Loucy (cell line): ENCODE results near the gene ALX1.

Experiments used
- H2AFZ ChIP-seq: fragments of 200-600 bp; sonication (generic); 2 replicates; pipeline ENCODE4 v1.6.0; 2016; ENCODE audit warnings: antibody characterized with exemption, mild to moderate bottlenecking, low read length, moderate library complexity
- H3F3A ChIP-seq: fragments of 200-600 bp; 2 replicates; pipeline ENCODE4 v1.6.0; 2016; ENCODE audit warnings: antibody characterized with exemption, low read depth, mild to moderate bottlenecking
- H3K27me3 ChIP-seq: fragments of 200-600 bp; sonication (generic); 2 replicates; pipeline ENCODE4 v1.6.1; 2014; ENCODE audit warnings: low read length, mild to moderate bottlenecking; ENCODE audit not compliant: insufficient read depth, poor library complexity, severe bottlenecking
- H3K36me3 ChIP-seq: fragments of 200-600 bp; sonication (generic); 2 replicates; pipeline ENCODE4 v1.6.1; 2016; ENCODE audit warnings: low read length; ENCODE audit not compliant: insufficient read depth
- H3K4me1 ChIP-seq: fragments of 200-600 bp; sonication (generic); 2 replicates; pipeline ENCODE4 v1.5.1; 2014; ENCODE audit warnings: low read length, mild to moderate bottlenecking; ENCODE audit not compliant: insufficient read depth, poor library complexity, severe bottlenecking
- H3K4me2 ChIP-seq: fragments of 200-600 bp; sonication (generic); 2 replicates; pipeline ENCODE4 v1.6.0; 2014; ENCODE audit warnings: antibody characterized with exemption, low read length, low read depth, mild to moderate bottlenecking; ENCODE audit not compliant: poor library complexity, severe bottlenecking
- H3K4me3 ChIP-seq: fragments of 200-600 bp; sonication (generic); 2 replicates; pipeline ENCODE4 v1.5.1; 2014; ENCODE audit warnings: low read length, mild to moderate bottlenecking, mixed read lengths; ENCODE audit not compliant: poor library complexity, severe bottlenecking
- H3K79me2 ChIP-seq: fragments of 200-600 bp; sonication (generic); 2 replicates; pipeline ENCODE4 v1.6.1; 2014; ENCODE audit warnings: low read length; ENCODE audit not compliant: insufficient read depth
- H3K9ac ChIP-seq: fragments of 200-600 bp; sonication (generic); 2 replicates; pipeline ENCODE4 v1.6.0; 2014; ENCODE audit warnings: mild to moderate bottlenecking, low read depth, low read length, moderate library complexity; ENCODE audit not compliant: poor library complexity, severe bottlenecking
- H3K9me2 ChIP-seq: fragments of 200-600 bp; sonication (generic); replicated peaks from 2 replicates; pipeline ENCODE4 v1.6.1; 2016; ENCODE audit warnings: low read depth, low read length, mixed read lengths
- H3K9me3 ChIP-seq: fragments of 200-600 bp; sonication (generic); 2 replicates; pipeline ENCODE4 v1.6.1; 2014; ENCODE audit warnings: mild to moderate bottlenecking, antibody characterized with exemption, low read length, low read depth; ENCODE audit not compliant: insufficient read depth
- H4K20me1 ChIP-seq: fragments of 200-600 bp; sonication (generic); 2 replicates; pipeline ENCODE4 v1.6.0; 2014; ENCODE audit warnings: antibody characterized with exemption, low read length, mild to moderate bottlenecking; ENCODE audit not compliant: insufficient read depth, poor library complexity, severe bottlenecking
- CTCF ChIP-seq: fragments of 200-600 bp; sonication (generic); conservative IDR thresholded peaks from 2 replicates; pipeline ENCODE4 v1.5.1; 2014; ENCODE audit warnings: mild to moderate bottlenecking, antibody characterized with exemption, low read length
- EZH2phosphoT487 ChIP-seq: fragments of 200-600 bp; IDR thresholded peaks from 2 replicates; pipeline ENCODE4 v1.6.1; 2018; ENCODE audit warnings: antibody characterized with exemption, mild to moderate bottlenecking, moderate library complexity, borderline replicate concordance

ALX1 gene

GRCh38 chr12:85329913-85330312 is 49.9 kb downstream of the ALX1 start:
- no peaks in the 10 kb centered on the region for H3K27me3 ChIP-seq
- TF ChIP-seq CTCF: no peak
- no peak for TF ChIP-seq EZH2phosphoT487
- H2AFZ ChIP-seq: no peak overlapping the region
- no peak overlapping the region for H3K4me2 ChIP-seq
- no peaks in the 10 kb centered on the region for H3K9me3 ChIP-seq
- H3K9me2 ChIP-seq: no peaks in the 10 kb centered on the region
- H3K9ac ChIP-seq: no peak overlapping the region
- no peaks in the 10 kb centered on the region for H4K20me1 ChIP-seq
- no peaks in the 10 kb centered on the region for H3F3A ChIP-seq
- H3K4me3 ChIP-seq: no peak overlapping the region
- no peaks in the 10 kb centered on the region for H3K36me3 ChIP-seq
- H3K79me2 ChIP-seq: no peaks in the 10 kb centered on the region
- no peaks in the 10 kb centered on the region for H3K4me1 ChIP-seq

DNA sequence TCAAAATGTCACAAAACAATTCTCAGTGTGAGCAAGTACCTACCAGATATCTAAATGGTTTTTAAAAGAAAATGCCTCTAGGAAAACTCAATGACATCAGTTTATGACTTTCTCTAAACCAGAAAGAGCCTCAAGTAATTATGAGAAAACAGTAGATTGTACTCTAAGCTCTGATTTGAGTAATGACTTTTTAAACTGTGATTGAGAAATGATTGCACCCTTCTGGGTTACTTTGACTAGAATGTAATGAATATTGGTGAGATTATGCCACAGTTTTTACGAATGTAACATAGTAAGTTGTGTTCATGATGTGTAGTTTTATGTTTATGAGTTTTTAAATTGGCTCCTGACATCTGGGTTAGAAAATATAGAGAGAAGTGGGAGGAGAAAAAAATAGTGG is 68.8 kb downstream of the ALX1 start:
- H3K9me3 ChIP-seq: no peaks in the 10 kb centered on the region
- H3K36me3 ChIP-seq: no peaks in the 10 kb centered on the region
- no peaks in the 10 kb centered on the region for H3K9me2 ChIP-seq
- H2AFZ ChIP-seq: no peak overlapping the region
- H3K9ac ChIP-seq: no peak overlapping the region
- H4K20me1 ChIP-seq: no peaks in the 10 kb centered on the region
- no peak overlapping the region for H3K4me2 ChIP-seq
- no peak overlapping the region for H3K4me3 ChIP-seq
- no peaks in the 10 kb centered on the region for H3F3A ChIP-seq
- no peaks in the 10 kb centered on the region for H3K27me3 ChIP-seq
- H3K4me1 ChIP-seq: no peaks in the 10 kb centered on the region
- no peak for TF ChIP-seq CTCF
- no peak for TF ChIP-seq EZH2phosphoT487
- H3K79me2 ChIP-seq: no peaks in the 10 kb centered on the region

GRCh38 chr12:85350356-85350755 is 70.3 kb downstream of the ALX1 start:
- H4K20me1 ChIP-seq: no peaks in the 10 kb centered on the region
- no peaks in the 10 kb centered on the region for H3K4me1 ChIP-seq
- H3K9ac ChIP-seq: no peak overlapping the region

More at GRCh38 chr12:85350356-85350755, 70.3 kb downstream of the ALX1 start:
- H3K9me3 ChIP-seq: no peaks in the 10 kb centered on the region
- H3K9me2 ChIP-seq: no peaks in the 10 kb centered on the region
- H3K4me2 ChIP-seq: no peak overlapping the region
- H3K27me3 ChIP-seq: no peaks in the 10 kb centered on the region
- no peak for TF ChIP-seq CTCF
- TF ChIP-seq EZH2phosphoT487: no peak
- H3K36me3 ChIP-seq: no peaks in the 10 kb centered on the region
- H3F3A ChIP-seq: no peaks in the 10 kb centered on the region
- H3K4me3 ChIP-seq: no peak overlapping the region
- H3K79me2 ChIP-seq: no peaks in the 10 kb centered on the region
- no peak overlapping the region for H2AFZ ChIP-seq
